ENCODE data around the gene GRK7. TPM values are rescaled to one million over a fixed set of nuclear protein-coding genes. Genes with fewer than 3 reads are reported as not detected.

Gene GRK7
- total and polyA plus RNA-seq, 2 of the 4 experiments (the other 2 are of a cell fraction) = not detected

- Histone ChIP-seq H4K20me1 (ENCODE audit: insufficient read depth, low read length) (no peaks in the 10 kb centered on the region), H2AK9ac (replicated peaks; ENCODE audit: low read depth, low read length, poor library complexity) (no peak overlapping the region), H2BK120ac (ENCODE audit: low read depth, low read length) (no peak overlapping the region), H4K5ac (ENCODE audit: low read depth, low read length) (no peak overlapping the region), H2AFZ (replicated peaks; ENCODE audit: low read length, poor library complexity) (no peak overlapping the region), H3K27ac (ENCODE audit: insufficient read depth, low read length) (no peak overlapping the region), H2BK20ac (ENCODE audit: low read depth, low read length) (no peak overlapping the region), H3K9ac (ENCODE audit: low read depth, low read length) (no peak overlapping the region), H3K4ac (ENCODE audit: low read depth, low read length) (no peak overlapping the region), H4K8ac (ENCODE audit: low read depth in 2 of 2, low read length in 2 of 2) (no peak overlapping the region), H3K4me3 (ENCODE audit: insufficient read depth, low read depth, low read length) (no peak overlapping the region), H2AK5ac (ENCODE audit: low read depth, low read length) (no peak overlapping the region), H2BK15ac (ENCODE audit: low read depth, low read length) (no peak overlapping the region), H3K9me3 (ENCODE audit: control insufficient read depth, insufficient read depth, low read length) (no peaks in the 10 kb centered on the region), H3K79me1 (ENCODE audit: low read depth in 1 of 2, low read length in 2 of 2) (no peaks in the 10 kb centered on the region), H3K18ac (ENCODE audit: low read depth, low read length) (no peak overlapping the region), H2BK5ac (ENCODE audit: low read depth, low read length, poor library complexity, severe bottlenecking) (no peak overlapping the region), H3K27me3 (ENCODE audit: control insufficient read depth, insufficient read depth, low read length) (no peaks in the 10 kb centered on the region), H3K23ac (ENCODE audit: low read depth, low read length) (no peak overlapping the region), H3K36me3 (ENCODE audit: control insufficient read depth, insufficient read depth, low read length) (no peaks in the 10 kb centered on the region), H3K14ac (replicated peaks; ENCODE audit: low read depth, low read length) (no peak overlapping the region), H3K4me2 (ENCODE audit: low read depth, low read length) (no peak overlapping the region), H3K9me1 (ENCODE audit: insufficient read depth, low read length) (no peaks in the 10 kb centered on the region), H3K56ac (ENCODE audit: extremely low read depth, insufficient read depth, low read length) (no peak overlapping the region), H3K4me1 (ENCODE audit: control insufficient read depth, insufficient read depth, low read length) (no peaks in the 10 kb centered on the region), H4K91ac (ENCODE audit: insufficient read depth, low read depth, low read length) (no peak overlapping the region)
- dilution Hi-C loops (cut with HindIII; ENCODE audit: low sequenced_read_pairs, unreplicated experiment) = no loop called here
- DNase-seq (no peak), ATAC-seq (ENCODE audit: low read depth) (no peak)
- WGBS, 2 experiments (ENCODE audit: extremely low coverage in 2 of 2, insufficient read length in 1 of 2) = 78% methylated on average over 25 of the region's 42 CpGs; no CpG with 5 or more reads in 1 of the 2 experiments
- CTCF ChIA-PET = no interaction called here
- intact Hi-C loops (cut with micrococcal nuclease) = no loop called here
- TF ChIP-seq MXI1 (IDR thresholded peaks at IDR 0.05; ENCODE audit: borderline replicate concordance, low read depth, low read length) = no peak
- TF ChIP-seq MAZ (IDR thresholded peaks at IDR 0.05; ENCODE audit: borderline replicate concordance, low read depth, low read length) = no peak
- no peak for TF ChIP-seq CTCF (conservative IDR thresholded peaks at IDR 0.05; ENCODE audit: low read depth, low read length)
- no peak for TF ChIP-seq POLR2A (IDR thresholded peaks at IDR 0.05; ENCODE audit: low read depth, low read length)
- TF ChIP-seq NFE2L2 (IDR thresholded peaks at IDR 0.05; ENCODE audit: low read depth, low read length) = no peak
- TF ChIP-seq USF2 (IDR thresholded peaks at IDR 0.05; ENCODE audit: low read depth, low read length) = no peak
- TF ChIP-seq SMC3 (IDR thresholded peaks at IDR 0.05; ENCODE audit: low read depth, low read length) = no peak
- no peak for TF ChIP-seq CEBPB (IDR thresholded peaks at IDR 0.05; ENCODE audit: low read depth, low read length)
- no peak for TF ChIP-seq FOS (IDR thresholded peaks at IDR 0.05; ENCODE audit: low read depth, low read length)
- no peak for TF ChIP-seq RFX5 (IDR thresholded peaks at IDR 0.05; ENCODE audit: low read depth, low read length)
- TF ChIP-seq MAFK (IDR thresholded peaks at IDR 0.05; ENCODE audit: low read depth, low read length) = no peak
- TF ChIP-seq BHLHE40 (IDR thresholded peaks at IDR 0.05; ENCODE audit: low read depth, low read length) = no peak
- TF ChIP-seq ELK1 (IDR thresholded peaks at IDR 0.05; ENCODE audit: borderline replicate concordance, low read depth, low read length) = no peak
- TF ChIP-seq RAD21 (IDR thresholded peaks at IDR 0.05; ENCODE audit: low read length) = no peak
- no peak for TF ChIP-seq RCOR1 (IDR thresholded peaks at IDR 0.05; ENCODE audit: insufficient replicate concordance, low read length)
- TF ChIP-seq CHD1 (IDR thresholded peaks at IDR 0.05; ENCODE audit: low read depth, low read length) = no peak
- no TSS peak for BruUV-seq (replicated peaks)
- POLR2A ChIA-PET (ENCODE audit: unreplicated experiment) = no interaction called here
- in situ Hi-C loops (cut with MboI; ENCODE audit: low sequenced_read_pairs) = no loop called here
These were observed 15.0 kb downstream of the GRK7 start for GRCh38 chr3:141777957-141778813.

Data from IMR-90 (cell line).